Heart left ventricle (tissue), 16 donors: ENCODE measurements around the gene PRIMPOL. TPM values are rescaled to one million over a fixed set of nuclear protein-coding genes. Genes with fewer than 3 reads are reported as not detected.
"Not testable (repeated sequence)": the region's sequence is repeated elsewhere in the genome, so short reads cannot be mapped to it uniquely, and the experiment has no call there.

ENCODE experiments used
- ATAC-seq, 4 donors: fragments of 200-7000 bp; cut with Tn5 transposase; one replicate each; pipeline ENCODE4 v1.9.1; 2020 to 2022; ENCODE audit warnings: moderate library complexity in 4 of 4, mild to moderate bottlenecking in 3 of 4, moderate number of reproducible peaks in 1 of 4
- DNase-seq, 5 donors: peaks; one replicate each; pipeline ENCODE4 v3.0.0-alpha.2; 2020
- H3K27ac ChIP-seq, 12 donors: fragments of 200-600 bp; sonication (generic) in 4 of 12; one replicate each; pipeline versions ENCODE4 v1.5.0 to v1.8.0; 2016 to 2022; ENCODE audit warnings: mild to moderate bottlenecking in 2 of 12
- H3K27me3 ChIP-seq, 9 donors: fragments of 200-600 bp; sonication (generic) in 2 of 9; one replicate each; pipeline versions ENCODE4 v1.5.1 to v1.8.0; 2016 to 2022; ENCODE audit warnings: mild to moderate bottlenecking in 3 of 9
- H3K36me3 ChIP-seq, 9 donors: fragments of 200-600 bp; sonication (generic) in 2 of 9; one replicate each; pipeline versions ENCODE4 v1.5.0 to v1.8.0; 2018 to 2022; ENCODE audit warnings: mild to moderate bottlenecking in 2 of 9
- H3K4me1 ChIP-seq, 12 donors: fragments of 200-600 bp; sonication (generic) in 4 of 12; one replicate each; pipeline versions ENCODE4 v1.5.0 to v1.8.0; 2016 to 2022; ENCODE audit warnings: mild to moderate bottlenecking in 3 of 12
- H3K4me3 ChIP-seq, 12 donors: fragments of 200-600 bp; sonication (generic) in 4 of 12; one replicate each; pipeline versions ENCODE4 v1.5.0 to v1.8.0; 2017 to 2022; ENCODE audit warnings: mild to moderate bottlenecking in 9 of 12, moderate library complexity in 4 of 12
- H3K9me3 ChIP-seq, 12 donors: fragments of 200-600 bp; sonication (generic) in 4 of 12; one replicate each; pipeline versions ENCODE4 v1.5.0 to v1.8.0; 2016 to 2022; ENCODE audit warnings: mild to moderate bottlenecking in 1 of 12
- CTCF ChIP-seq, 12 donors: fragments of 200-600 bp; sonication (generic) in 4 of 12; IDR thresholded peaks; one replicate each; pipeline versions ENCODE4 v1.5.0 to v1.8.0; 2018 to 2022; ENCODE audit warnings: antibody characterized with exemption in 12 of 12, mild to moderate bottlenecking in 5 of 12
- POLR2A ChIP-seq, 2 donors: fragments of 450-650 bp; IDR thresholded peaks; one replicate each; pipeline ENCODE4 v1.6.1; 2017; ENCODE audit warnings: antibody characterized with exemption in 2 of 2, mild to moderate bottlenecking in 2 of 2, moderate library complexity in 2 of 2
- WGBS, 4 donors: extraction: QIAGEN DNeasy Blood & Tissue Kit in 2 of 4; methylation state at CpG; one replicate each; pipeline versions ENCODE4 v1.1.5 to v1.1.7; 2013 to 2018; 5-methylcytosine and 5-hydroxymethylcytosine counted together
- intact Hi-C, 10 donors: fragments of 100-400 bp; cut with DNase I; formaldehyde crosslinking; loops; one replicate each; pipeline versions ENCODE4 v1.11.1 to v1.14.2; 2022
- polyA plus RNA-seq, 2 donors: library from polyadenylated mRNA; stranded (reverse); fragments of 200-250 nt; gene quantifications; one replicate each; pipeline ENCODE4 v1.2.3, GENCODE V29; 2013
- total RNA-seq, 9 donors: library from RNA; depleted of rRNA in 2 of 9; stranded (reverse); fragments of >200 nt in 2 of 9; fragmentation: NEBNext Ultra II Directional in 3 of 9; extraction: Animal tissue kit (Norgen Biotek cat#: 25700) in 3 of 9; gene quantifications; one replicate each; pipeline versions ENCODE4 v1.1.0 to v1.2.4, GENCODE V29; 2016 to 2023
- donor health status: ischemic (EF 13 %, LVEDD 7.1; RV severe dilation, severe dysfunction).
- donor health status: healthy with polysubstance abuse.
- donor health status: DM: no; HTN: yes; CAD: no.
- donor health status: DM: no; HTN: no; CAD: no.
- donor health status: ischemic (EF 25% LVEDD 6.9; RV normal size, moderate dysfunction).
- donor health status: ischemic (EF 25% LVEDD 5.7; RV mildly dilated, moderate dysfunction).
- donor health status: healthy.
- donor health status: DM: yes; HTN: yes; CAD: no.
- donor health status: ischemic (EF 35%, LVEDD 5.7; RV mildly dilated, moderate dysfunction).
- donor health status: nonischemic (EF 11% LVEDD 7.7; RV severe dilation, severe dysfunction).
- donor health status: DM: yes; HTN: yes; CAD: no.
- donor health status: PGD.
- donor health status: ischemic (EF 29% LVEDD 5.4; RV normal size, mild dysfunction).
- donor health status: nonischemic (EF 23%, LVEDD 6.1; RV moderate dilation, normal function).

Gene PRIMPOL
- total and polyA plus RNA-seq, 11 donors = 5.2 to 24.8 (median 10.6) TPM

- TF ChIP-seq POLR2A (IDR thresholded peaks at IDR 0.05) (no peak), CTCF (IDR thresholded peaks at IDR 0.05) (no peak)
- H3K27ac ChIP-seq = peak overlapping the region; percentile 89 to 99 (median 98)
- 0 to 1% (median 1%) methylated on average over 40 to 52 of the region's 52 CpGs for WGBS, 4 donors
- intact Hi-C loops = loop anchor here (1.0 to 10.0 kb wide), 16 partner anchors 84 to 386 kb away; partner anchors contain the start of genes CENPU (in 8 of the 10), IRF2 (in 4 of the 10) and ACSL1 (in 1 of the 10)
- H3K36me3 ChIP-seq = peaks cover 0 to 38% (median 0%) of the 10 kb centered on the region in 9 donors
- DNase-seq = peak; percentile 80 to 87 (median 80)
- peak; percentile 20 to 64 (median 61) for ATAC-seq
- peaks cover 5 to 60% (median 53%) of the 10 kb centered on the region in 12 donors for H3K4me1 ChIP-seq
- no peaks in the 10 kb centered on the region for H3K27me3 ChIP-seq
- no peaks in the 10 kb centered on the region for H3K9me3 ChIP-seq
- H3K4me3 ChIP-seq = peak overlapping the region; percentile 47 to 95 (median 86)
Observed at GRCh38 chr4:184648313-184649025, 1.1 kb upstream of the PRIMPOL start.

- Histone ChIP-seq H3K36me3 (peaks cover 0 to 24% (median 0%) of the 10 kb centered on the region in 9 donors), H3K27ac (peak overlapping the region; percentile 59 to 99 (median 95)), H3K27me3 (no peaks in the 10 kb centered on the region), H3K9me3 (no peaks in the 10 kb centered on the region), H3K4me3 (peak overlapping the region; percentile 63 to 94 (median 80)), H3K4me1 (peaks cover 5 to 44% (median 39%) of the 10 kb centered on the region in 12 donors)
- WGBS, 4 donors = 33 to 37% (median 34%) methylated on average over 21 of the region's 21 CpGs
- ATAC-seq (peak; percentile 3 to 31 (median 14)), DNase-seq (peak in 2 of 5 donors; percentile 15 to 27)
- TF ChIP-seq CTCF (IDR thresholded peaks at IDR 0.05) (no peak), POLR2A (IDR thresholded peaks at IDR 0.05) (no peak)
- intact Hi-C loops = loop anchor here (1.0 to 10.0 kb wide), 16 partner anchors 82 to 388 kb away; partner anchors contain the start of genes CENPU (in 8 of the 10), IRF2 (in 4 of the 10) and ACSL1 (in 2 of the 10)
Observed at GRCh38 chr4:184649971-184650855, 675 bp downstream of the PRIMPOL start.

- no peak overlapping the region for H3K4me3 ChIP-seq
- H3K27ac ChIP-seq = no peak overlapping the region
- WGBS, 4 donors = 91 to 97% (median 93%) methylated on average over 8 of the region's 8 CpGs
- H3K9me3 ChIP-seq = no peaks in the 10 kb centered on the region
- intact Hi-C loops = loop anchor here in 1 of 10 donors (10.0 kb wide), 1 partner anchor 173 kb away; the partner anchor contains the start of gene ACSL1
- no peak for TF ChIP-seq POLR2A (IDR thresholded peaks at IDR 0.05)
- TF ChIP-seq CTCF (IDR thresholded peaks at IDR 0.05) = no peak
- H3K4me1 ChIP-seq = peaks cover 5 to 39% (median 23%) of the 10 kb centered on the region in 12 donors
- peaks cover 0 to 12% (median under 1%) of the 10 kb centered on the region in 9 donors for H3K36me3 ChIP-seq
- DNase-seq (no peak), ATAC-seq (no peak)
- H3K27me3 ChIP-seq = no peaks in the 10 kb centered on the region
Observed at GRCh38 chr4:184651899-184652298, 2.4 kb downstream of the PRIMPOL start.

- H3K4me1 ChIP-seq = peaks cover 0 to 37% (median 15%) of the 10 kb centered on the region in 12 donors
- not testable (repeated sequence) for H3K27me3 ChIP-seq, DNase-seq, H3K27ac ChIP-seq, ATAC-seq, H3K9me3 ChIP-seq, H3K4me3 ChIP-seq
- peaks cover 0 to 19% (median 4%) of the 10 kb centered on the region in 9 donors for H3K36me3 ChIP-seq
- intact Hi-C loops = loop anchor here in 1 of 10 donors (10.0 kb wide), 1 partner anchor 172 kb away; the partner anchor contains the start of gene ACSL1
Observed at GRCh38 chr4:184652681-184653080, 3.1 kb downstream of the PRIMPOL start.
